NCI-H187 (cell line): ENCODE results near the gene DNAL1.

Experiments
- DNase-seq, 2 experiments: peaks; one replicate each; lab custom pipeline; 2025; lab: John Stamatoyannopoulos, UW

Gene DNAL1

GRCh38 chr14:73744175-73744867 is 99.5 kb downstream of the DNAL1 start:
- no peak for DNase-seq

- DNase-seq, result no peak
Measured at GRCh38 chr14:73744874-73745529, 100.2 kb downstream of the DNAL1 start.

GRCh38 chr14:73745571-73746519 is 101.1 kb downstream of the DNAL1 start:
- no peak for DNase-seq

GRCh38 chr14:73746520-73747378 is 102.0 kb downstream of the DNAL1 start:
- DNase-seq, result no peak

- no peak for DNase-seq
Measured at GRCh38 chr14:73747379-73748211, 102.8 kb downstream of the DNAL1 start.

GRCh38 chr14:73748858-73749357 is 104.1 kb downstream of the DNAL1 start:
- no peak for DNase-seq

GRCh38 chr14:73749706-73750530 is 105.1 kb downstream of the DNAL1 start:
- DNase-seq, result no peak

GRCh38 chr14:73750531-73750901 is 105.7 kb downstream of the DNAL1 start:
- no peak for DNase-seq

GRCh38 chr14:73751157-73751691 is 106.4 kb downstream of the DNAL1 start:
- peak in 1 of 2 experiments; percentile 25 for DNase-seq

- no peak for DNase-seq
Measured at GRCh38 chr14:73752297-73752992, 107.7 kb downstream of the DNAL1 start.
